Measurements from ENCODE around the gene PCDHA3. TPM values are rescaled to one million over a fixed set of nuclear protein-coding genes. Genes with fewer than 3 reads are reported as not detected.
"Not testable (repeated sequence)": the region's sequence is repeated elsewhere in the genome, so short reads cannot be mapped to it uniquely, and the experiment has no call there.

PCDHA3 gene
- total RNA-seq, 1 donor from 2014 or later: 0.74 TPM

GRCh38 chr5:140827704-140828361 lies 27.0 kb downstream of the PCDHA3 start, which contains the start of gene PCDHA6:
Gene PCDHA6, plus strand, starts transcription at chr5:140827960. Its CDS starts 132 bp downstream, at chr5:140828092.
- TF ChIP-seq CTCF (IDR thresholded peaks at IDR 0.05) (no peak), POLR2A (IDR thresholded peaks at IDR 0.05) (no peak), POLR2AphosphoS5 (IDR thresholded peaks at IDR 0.05; ENCODE audit: insufficient read depth in 1 of 2, low read depth in 1 of 2) (no peak)
- Histone ChIP-seq H3K36me3 (no peaks in the 10 kb centered on the region), H3K27ac (no peak within 1 kb of the TSS)

DNA sequence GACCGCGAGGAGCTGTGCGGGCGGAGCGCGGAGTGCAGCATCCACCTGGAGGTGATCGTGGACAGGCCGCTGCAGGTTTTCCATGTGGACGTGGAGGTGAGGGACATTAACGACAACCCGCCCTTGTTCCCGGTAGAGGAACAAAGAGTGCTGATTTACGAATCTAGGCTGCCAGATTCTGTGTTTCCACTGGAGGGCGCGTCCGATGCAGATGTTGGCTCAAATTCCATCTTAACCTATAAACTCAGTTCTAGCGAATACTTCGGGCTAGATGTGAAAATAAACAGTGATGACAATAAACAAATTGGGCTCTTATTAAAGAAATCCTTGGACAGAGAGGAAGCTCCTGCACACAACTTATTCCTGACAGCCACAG lies 27.5 kb downstream of the PCDHA3 start:
- Histone ChIP-seq H3K36me3 (no peaks in the 10 kb centered on the region), H3K4me1 (no peaks in the 10 kb centered on the region), H3K9me3 (no peaks in the 10 kb centered on the region), H3K4me3 (peak overlapping the region in 1 of 2 donors; percentile 24), H3K27ac (no peak overlapping the region), H3K27me3 (no peaks in the 10 kb centered on the region)
- no peak for DNase-seq (ENCODE audit: extremely low spot score in 2 of 2)
- intact Hi-C loops (cut with DNase I): no loop called here
- TF ChIP-seq POLR2A (IDR thresholded peaks at IDR 0.05) (no peak), CTCF (IDR thresholded peaks at IDR 0.05) (no peak), POLR2AphosphoS5 (IDR thresholded peaks at IDR 0.05; ENCODE audit: insufficient read depth in 1 of 2, low read depth in 1 of 2) (no peak)

More at GRCh38 chr5:140827704-140828361, 27.0 kb downstream of the PCDHA3 start, which contains the start of gene PCDHA6:
- no peaks in the 10 kb centered on the region for H3K9me3 ChIP-seq
- intact Hi-C loops (cut with DNase I): no loop called here
- DNase-seq (ENCODE audit: extremely low spot score in 2 of 2): no peak
- no peaks in the 10 kb centered on the region for H3K27me3 ChIP-seq
- H3K4me3 ChIP-seq: peak within 1 kb of the TSS in 1 of 2 donors; percentile 24
- no peaks in the 10 kb centered on the region for H3K4me1 ChIP-seq

GRCh38 chr5:140829511-140830501 lies 28.9 kb downstream of the PCDHA3 start:
- DNase-seq (ENCODE audit: extremely low spot score in 2 of 2); H3K4me1 ChIP-seq; H3K27me3 ChIP-seq; H3K27ac ChIP-seq; intact Hi-C loops (cut with DNase I); H3K4me3 ChIP-seq; H3K36me3 ChIP-seq; H3K9me3 ChIP-seq: not testable (repeated sequence)

DNA sequence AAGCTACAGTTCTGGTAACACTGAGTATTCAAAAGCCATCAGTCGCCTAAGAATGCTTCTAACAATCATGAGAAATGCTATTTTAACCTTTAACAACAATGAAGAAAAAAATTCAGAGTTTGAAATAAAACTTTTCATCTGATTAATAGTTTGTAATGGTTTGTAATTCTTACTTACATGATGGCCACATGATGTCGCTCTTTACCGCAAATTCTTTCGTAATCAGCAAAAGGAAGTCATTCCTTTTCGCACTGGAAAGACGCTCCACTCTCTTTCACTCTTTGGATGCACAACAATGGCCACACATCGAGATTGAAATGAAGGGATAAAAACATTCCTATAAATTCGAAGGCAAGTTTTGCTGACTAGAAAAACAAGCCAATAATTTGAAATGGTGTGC lies 33.1 kb downstream of the PCDHA3 start, which contains the start of gene PCDHA7:
Gene PCDHA7 (plus strand): TSS at position 277 of the 400 bp plus-strand sequence. CDS start 115 bp downstream, at position 392.
- no peak for DNase-seq (ENCODE audit: extremely low spot score in 2 of 2)
- no peak for TF ChIP-seq POLR2AphosphoS5 (IDR thresholded peaks at IDR 0.05; ENCODE audit: insufficient read depth in 1 of 2, low read depth in 1 of 2)
- TF ChIP-seq CTCF (IDR thresholded peaks at IDR 0.05): no peak
- TF ChIP-seq POLR2A (IDR thresholded peaks at IDR 0.05): no peak
- no peaks in the 10 kb centered on the region for H3K4me1 ChIP-seq
- H3K4me3 ChIP-seq: peak within 1 kb of the TSS; percentile 13 to 16
- H3K27ac ChIP-seq: no peak within 1 kb of the TSS
- intact Hi-C loops (cut with DNase I): no loop called here
- no peaks in the 10 kb centered on the region for H3K9me3 ChIP-seq
- H3K36me3 ChIP-seq: no peaks in the 10 kb centered on the region
- no peaks in the 10 kb centered on the region for H3K27me3 ChIP-seq

- DNase-seq (ENCODE audit: extremely low spot score in 2 of 2); H3K36me3 ChIP-seq; intact Hi-C loops (cut with DNase I); H3K4me1 ChIP-seq; H3K27me3 ChIP-seq; H3K27ac ChIP-seq; H3K9me3 ChIP-seq: not testable (repeated sequence)
- H3K4me3 ChIP-seq: peak overlapping the region; percentile 13 to 16
These were observed 33.7 kb downstream of the PCDHA3 start for GRCh38 chr5:140834439-140835008.

Measured in vagina (tissue), 2 donors.